A673 (cell line): ENCODE measurements around the gene INSRR.

ENCODE experiments used
- EZH2 ChIP-seq: fragments of 200-600 bp; sonication (generic); IDR thresholded peaks from 2 replicates; pipeline ENCODE4 v1.6.1; 2017; ENCODE audit warnings: borderline replicate concordance, low read depth, mild to moderate bottlenecking, mixed read lengths, antibody characterized with exemption, low read length; ENCODE audit not compliant: poor library complexity, severe bottlenecking
- TF ChIP-seq, protein P1 (sequence below): fragments of 300-800, 200-600 bp; sonication (generic); conservative IDR thresholded peaks from 2 replicates; pipeline ENCODE4 v1.5.1; 2017; ENCODE audit warnings: low read depth, mild to moderate bottlenecking, antibody characterized with exemption, low read length, moderate library complexity, mixed read lengths

DNA sequence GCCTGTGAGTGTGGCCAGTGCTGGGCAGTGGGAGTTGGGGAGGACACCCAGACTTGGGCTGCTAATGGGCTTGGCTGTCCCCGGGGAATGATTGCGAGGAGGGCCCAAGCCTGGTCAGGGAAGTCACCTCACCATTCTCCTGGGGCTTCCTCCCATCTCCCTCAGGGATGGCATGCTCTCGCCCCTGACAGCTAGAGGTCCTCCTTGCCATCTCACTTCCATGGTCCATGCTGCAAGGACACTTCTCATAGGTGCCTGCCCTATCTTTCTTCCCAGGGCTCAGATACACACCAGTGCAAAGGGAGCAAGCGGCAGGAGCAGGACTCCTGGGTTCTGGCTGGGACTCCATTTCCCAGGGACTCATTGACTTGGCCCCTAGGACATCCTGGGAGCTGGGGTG lies 5.9 kb upstream of the INSRR start:
- TF ChIP-seq, protein P1, sequence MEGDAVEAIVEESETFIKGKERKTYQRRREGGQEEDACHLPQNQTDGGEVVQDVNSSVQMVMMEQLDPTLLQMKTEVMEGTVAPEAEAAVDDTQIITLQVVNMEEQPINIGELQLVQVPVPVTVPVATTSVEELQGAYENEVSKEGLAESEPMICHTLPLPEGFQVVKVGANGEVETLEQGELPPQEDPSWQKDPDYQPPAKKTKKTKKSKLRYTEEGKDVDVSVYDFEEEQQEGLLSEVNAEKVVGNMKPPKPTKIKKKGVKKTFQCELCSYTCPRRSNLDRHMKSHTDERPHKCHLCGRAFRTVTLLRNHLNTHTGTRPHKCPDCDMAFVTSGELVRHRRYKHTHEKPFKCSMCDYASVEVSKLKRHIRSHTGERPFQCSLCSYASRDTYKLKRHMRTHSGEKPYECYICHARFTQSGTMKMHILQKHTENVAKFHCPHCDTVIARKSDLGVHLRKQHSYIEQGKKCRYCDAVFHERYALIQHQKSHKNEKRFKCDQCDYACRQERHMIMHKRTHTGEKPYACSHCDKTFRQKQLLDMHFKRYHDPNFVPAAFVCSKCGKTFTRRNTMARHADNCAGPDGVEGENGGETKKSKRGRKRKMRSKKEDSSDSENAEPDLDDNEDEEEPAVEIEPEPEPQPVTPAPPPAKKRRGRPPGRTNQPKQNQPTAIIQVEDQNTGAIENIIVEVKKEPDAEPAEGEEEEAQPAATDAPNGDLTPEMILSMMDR = no peak
- TF ChIP-seq EZH2 = no peak
